Ascending aorta (tissue), 2 donors: Measurements from ENCODE around the gene KRT3. TPM values are rescaled to one million over a fixed set of nuclear protein-coding genes. Genes with fewer than 3 reads are reported as not detected.
A peak's percentile ranks its signal among the peaks of the same experiment; 100 is the strongest.

Source experiments
- DNase-seq, 2 donors: peaks; one replicate each; pipeline ENCODE4 v3.0.0-alpha.2; 2019; ENCODE audit warnings: low spot score in 2 of 2
- H3K27ac ChIP-seq, 2 donors: fragments of 200-600 bp; sonication (generic); one replicate each; pipeline ENCODE4 v1.5.1; 2016 to 2017; ENCODE audit warnings: mild to moderate bottlenecking in 1 of 2
- H3K27me3 ChIP-seq: fragments of 200-600 bp; sonication (generic); one replicate; pipeline ENCODE4 v1.5.1; 2017
- H3K36me3 ChIP-seq, 2 donors: fragments of 200-600 bp; sonication (generic); one replicate each; pipeline ENCODE4 v1.5.1; 2016
- H3K4me1 ChIP-seq, 2 donors: fragments of 200-600 bp; sonication (generic); one replicate each; pipeline ENCODE4 v1.5.1; 2016 to 2017; ENCODE audit warnings: mild to moderate bottlenecking in 1 of 2
- H3K4me3 ChIP-seq, 2 donors: fragments of 200-600 bp; sonication (generic); one replicate each; pipeline ENCODE4 v1.5.1; 2016 to 2017; ENCODE audit warnings: mild to moderate bottlenecking in 1 of 2
- H3K9me3 ChIP-seq, 2 donors: fragments of 200-600 bp; sonication (generic); one replicate each; pipeline ENCODE4 v1.5.1; 2016
- CTCF ChIP-seq, 3 experiments: fragments of 200-600 bp in 2 of 3; fragments of 450-650 bp in 1 of 3; sonication (generic) in 2 of 3; IDR thresholded peaks; one replicate each; pipeline ENCODE4 v1.5.1; 2016 to 2019; ENCODE audit warnings: antibody characterized with exemption in 3 of 3, mild to moderate bottlenecking in 1 of 3, moderate library complexity in 1 of 3
- intact Hi-C: fragments of 100-400 bp; cut with DNase I; formaldehyde crosslinking; loops from one replicate; pipeline ENCODE4 v1.15.1; 2023
- total RNA-seq: library from RNA; depleted of rRNA; stranded (reverse); fragments of >200 nt; gene quantifications from one replicate; pipeline ENCODE4 v1.1.0, GENCODE V29; 2016

The KRT3 gene
- total RNA-seq, 1 donor from 2014 or later: not detected

GRCh38 chr12:52748578-52748977, 47.3 kb downstream of the KRT3 start:
- DNase-seq: no peak
- H3K4me3 ChIP-seq: no peak overlapping the region
- no peak overlapping the region for H3K27ac ChIP-seq
- H3K9me3 ChIP-seq: no peaks in the 10 kb centered on the region
- H3K27me3 ChIP-seq: no peaks in the 10 kb centered on the region
- intact Hi-C loops: no loop called here
- H3K4me1 ChIP-seq: no peaks in the 10 kb centered on the region
- H3K36me3 ChIP-seq: no peaks in the 10 kb centered on the region
- no peak for TF ChIP-seq CTCF (IDR thresholded peaks at IDR 0.05)

- Histone ChIP-seq H3K4me3 (no peak overlapping the region), H3K27me3 (no peaks in the 10 kb centered on the region), H3K9me3 (no peaks in the 10 kb centered on the region), H3K36me3 (no peaks in the 10 kb centered on the region), H3K27ac (no peak overlapping the region), H3K4me1 (no peaks in the 10 kb centered on the region)
- intact Hi-C loops: no loop called here
- peak in 1 of 2 donors; percentile 2 for DNase-seq
- TF ChIP-seq CTCF (IDR thresholded peaks at IDR 0.05): no peak
These were observed 50.4 kb downstream of the KRT3 start for GRCh38 chr12:52745554-52745953.

GRCh38 chr12:52744493-52745156, 51.3 kb downstream of the KRT3 start:
- peak in 1 of 2 donors; percentile 25 for DNase-seq
- Histone ChIP-seq H3K4me3 (no peak overlapping the region), H3K9me3 (no peaks in the 10 kb centered on the region), H3K27ac (no peak overlapping the region), H3K4me1 (no peaks in the 10 kb centered on the region), H3K27me3 (no peaks in the 10 kb centered on the region), H3K36me3 (no peaks in the 10 kb centered on the region)
- intact Hi-C loops: no loop called here
- TF ChIP-seq CTCF (IDR thresholded peaks at IDR 0.05): no peak

- intact Hi-C loops: no loop called here
- DNase-seq: peak in 1 of 2 donors; percentile 9
- Histone ChIP-seq H3K27ac (no peak overlapping the region), H3K4me1 (no peaks in the 10 kb centered on the region), H3K27me3 (no peaks in the 10 kb centered on the region), H3K36me3 (no peaks in the 10 kb centered on the region), H3K4me3 (no peak overlapping the region), H3K9me3 (no peaks in the 10 kb centered on the region)
- TF ChIP-seq CTCF (IDR thresholded peaks at IDR 0.05): no peak
These were observed 53.0 kb downstream of the KRT3 start for GRCh38 chr12:52742822-52743457.

- Histone ChIP-seq H3K4me1 (no peaks in the 10 kb centered on the region), H3K36me3 (no peaks in the 10 kb centered on the region), H3K9me3 (no peaks in the 10 kb centered on the region), H3K4me3 (no peak overlapping the region), H3K27me3 (no peaks in the 10 kb centered on the region), H3K27ac (no peak overlapping the region)
- peak in 1 of 2 donors; percentile 40 for DNase-seq
- TF ChIP-seq CTCF (IDR thresholded peaks at IDR 0.05): no peak
- intact Hi-C loops: no loop called here
These were observed 53.7 kb downstream of the KRT3 start for GRCh38 chr12:52742196-52742580.
